Effector memory CD4-positive, alpha-beta T cell (primary cell): ENCODE results near the gene ZFYVE26.
"Not testable (repeated sequence)": the region's sequence is repeated elsewhere in the genome, so short reads cannot be mapped to it uniquely, and the experiment has no call there.

ENCODE experiments used
- DNase-seq, 3 donors: peaks; one replicate each; pipeline ENCODE4 v3.0.0-alpha.2; 2020
- H3K27ac ChIP-seq: 2 replicates; pipeline ENCODE4 v1.7.0; 2013; ENCODE audit warnings: mild to moderate bottlenecking, low read length, moderate library complexity; ENCODE audit not compliant: insufficient read depth, poor library complexity, severe bottlenecking
- H3K27me3 ChIP-seq: replicated peaks from 2 replicates; pipeline ENCODE4 v1.7.0; 2013; ENCODE audit warnings: mild to moderate bottlenecking, low read length; ENCODE audit not compliant: insufficient read depth, control insufficient read depth, poor library complexity, severe bottlenecking
- H3K36me3 ChIP-seq: 2 replicates; pipeline ENCODE4 v1.7.0; 2013; ENCODE audit warnings: mild to moderate bottlenecking, low read length, moderate library complexity; ENCODE audit not compliant: control insufficient read depth, insufficient read depth
- H3K4me1 ChIP-seq: 2 replicates; pipeline ENCODE4 v1.7.0; 2013; ENCODE audit warnings: low read length, mild to moderate bottlenecking; ENCODE audit not compliant: control insufficient read depth, insufficient read depth, poor library complexity, severe bottlenecking
- H3K4me3 ChIP-seq: 2 replicates; pipeline ENCODE4 v1.7.0; 2013; ENCODE audit warnings: low read length, low read depth, mild to moderate bottlenecking; ENCODE audit not compliant: insufficient read depth, poor library complexity, severe bottlenecking
- H3K9me3 ChIP-seq: 2 replicates; pipeline ENCODE4 v1.7.0; 2013; ENCODE audit warnings: mild to moderate bottlenecking, low read length, moderate library complexity; ENCODE audit not compliant: control insufficient read depth

ZFYVE26 gene

DNA sequence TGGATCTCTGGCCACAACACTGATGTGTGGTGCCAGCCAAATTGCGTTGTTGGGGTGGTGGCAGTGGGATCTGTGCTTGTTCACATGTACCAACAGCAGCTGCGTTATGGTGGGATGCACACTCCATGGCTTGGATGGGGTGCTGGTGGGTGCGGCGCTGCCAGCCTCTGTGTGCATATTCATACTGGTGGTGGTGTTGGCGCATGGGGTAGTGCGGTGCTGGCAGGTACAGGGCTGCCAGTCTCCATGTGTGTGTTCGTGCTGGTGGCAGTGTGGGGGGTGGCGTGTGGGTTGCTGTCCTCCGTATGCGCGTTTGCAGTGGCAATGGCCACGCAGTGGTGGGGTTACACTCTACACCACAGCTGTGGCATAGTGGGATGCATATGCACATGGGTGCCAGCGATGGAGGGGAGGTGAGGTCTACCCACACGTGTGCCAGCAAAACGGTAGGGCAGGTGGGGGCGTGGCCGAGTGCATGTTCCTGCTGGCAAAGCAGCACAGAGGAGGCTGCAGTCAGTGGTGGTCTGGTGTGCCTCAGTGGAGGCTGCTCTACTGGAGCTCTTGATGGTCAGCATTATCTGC is 29.7 kb upstream of the ZFYVE26 start:
- DNase-seq, result no peak
- H3K4me3 ChIP-seq, result no peak overlapping the region

DNA sequence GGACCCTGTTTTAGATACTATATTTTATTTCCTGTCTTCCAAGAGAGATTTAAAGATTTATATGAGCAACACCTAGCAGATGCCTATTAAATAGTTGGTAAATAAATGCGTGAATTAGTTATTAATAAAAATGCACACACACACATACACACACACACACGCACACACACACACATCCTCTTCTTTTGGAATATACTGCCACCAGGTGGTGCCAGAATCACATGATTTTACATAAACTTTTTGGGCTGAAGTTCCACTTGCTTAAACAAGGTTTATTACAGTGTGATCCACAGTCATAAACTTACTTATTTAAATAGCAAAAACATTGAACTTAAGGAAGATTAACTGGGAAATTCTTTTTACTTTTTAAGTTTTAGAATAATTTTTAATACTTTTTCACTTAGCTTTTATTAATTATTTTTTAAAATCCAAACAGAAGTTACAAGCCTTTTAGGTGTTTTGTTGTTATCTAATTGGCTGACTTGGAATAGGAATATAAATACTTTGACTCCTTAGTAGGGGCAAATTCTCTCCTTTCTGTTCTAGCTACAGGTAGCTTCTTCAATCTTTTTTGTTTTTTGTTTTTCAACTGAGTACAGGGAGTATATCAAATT is 20.7 kb upstream of the ZFYVE26 start:
- Histone ChIP-seq H3K4me1 (no peaks in the 10 kb centered on the region), H3K36me3 (peaks cover 4% of the 10 kb centered on the region), H3K4me3 (no peak overlapping the region), H3K27ac (no peak overlapping the region), H3K9me3 (no peaks in the 10 kb centered on the region), H3K27me3 (no peaks in the 10 kb centered on the region)
- DNase-seq, result peak in 2 of 3 donors; percentile 11 to 47

More for the DNA sequence above, 29.7 kb upstream of the ZFYVE26 start:
- no peak overlapping the region for H3K27ac ChIP-seq
- H3K9me3 ChIP-seq, result no peaks in the 10 kb centered on the region
- no peaks in the 10 kb centered on the region for H3K27me3 ChIP-seq
- no peaks in the 10 kb centered on the region for H3K36me3 ChIP-seq
- H3K4me1 ChIP-seq, result no peaks in the 10 kb centered on the region

DNA sequence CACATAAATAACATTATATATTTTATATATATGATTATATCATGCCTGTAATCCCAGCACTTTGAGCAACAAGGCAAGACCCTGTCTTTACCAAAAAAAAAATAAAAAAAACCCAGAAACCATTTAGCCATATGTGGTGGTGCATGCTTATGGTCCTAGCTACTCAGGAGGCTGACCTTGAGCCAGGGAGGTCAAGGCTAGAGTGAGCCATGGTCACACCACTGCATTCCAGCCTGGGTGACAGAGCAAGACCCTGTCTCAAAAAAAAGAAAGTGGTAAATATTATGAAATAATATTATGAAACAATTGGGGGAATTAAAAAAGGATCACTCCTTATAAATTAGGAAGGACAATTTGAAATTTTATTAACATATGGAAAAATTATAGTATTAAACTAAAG is 19.2 kb upstream of the ZFYVE26 start:
- no peak overlapping the region for H3K27ac ChIP-seq
- H3K4me1 ChIP-seq, result no peaks in the 10 kb centered on the region
- no peak overlapping the region for H3K4me3 ChIP-seq
- no peak for DNase-seq
- H3K36me3 ChIP-seq, result peaks cover 4% of the 10 kb centered on the region
- no peaks in the 10 kb centered on the region for H3K9me3 ChIP-seq
- no peaks in the 10 kb centered on the region for H3K27me3 ChIP-seq

DNA sequence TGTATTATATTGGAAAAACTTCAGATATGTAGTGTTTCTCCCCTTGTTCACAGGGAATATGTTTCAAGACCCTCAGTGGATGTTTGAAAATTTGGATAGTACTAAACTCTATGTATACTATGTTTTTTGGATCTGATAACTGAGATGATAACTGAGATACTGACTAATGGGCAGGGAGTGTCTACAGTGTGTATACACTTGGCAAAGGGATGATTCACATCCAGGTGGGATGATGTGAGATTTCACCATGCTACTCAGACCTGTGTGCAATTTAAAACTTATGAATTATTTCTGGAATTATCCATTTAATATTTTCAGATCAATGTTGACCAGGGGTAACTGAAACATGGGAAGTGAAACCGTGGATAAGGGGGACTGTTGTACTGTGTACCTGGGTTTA is 17.0 kb upstream of the ZFYVE26 start:
- DNase-seq, result no peak
- Histone ChIP-seq H3K9me3 (no peaks in the 10 kb centered on the region), H3K4me3 (no peak overlapping the region), H3K4me1 (no peaks in the 10 kb centered on the region), H3K27me3 (no peaks in the 10 kb centered on the region), H3K36me3 (peaks cover 4% of the 10 kb centered on the region), H3K27ac (no peak overlapping the region)

DNA sequence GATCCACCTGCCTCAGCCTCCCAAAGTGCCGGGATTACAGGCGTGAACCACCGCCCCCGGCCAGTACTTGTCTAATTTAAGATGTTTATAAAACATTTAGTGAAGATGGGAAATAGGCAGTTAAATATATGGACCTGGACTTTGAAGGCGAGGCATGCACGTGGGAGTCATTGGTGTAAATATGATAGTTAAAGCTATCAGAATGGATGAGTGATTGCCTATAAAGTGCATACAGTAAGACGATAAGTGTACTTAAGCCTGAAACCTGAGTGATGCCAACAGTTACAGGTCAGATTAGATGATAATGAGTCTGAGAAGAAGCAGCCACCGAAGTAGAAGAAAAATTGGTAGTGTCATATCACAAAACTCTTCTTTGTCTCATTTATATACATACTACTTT is 14.7 kb upstream of the ZFYVE26 start:
- DNase-seq, result no peak
- no peaks in the 10 kb centered on the region for H3K4me1 ChIP-seq
- no peaks in the 10 kb centered on the region for H3K9me3 ChIP-seq
- peaks cover 2% of the 10 kb centered on the region for H3K36me3 ChIP-seq
- H3K4me3 ChIP-seq, result no peak overlapping the region
- H3K27ac ChIP-seq, result no peak overlapping the region
- no peaks in the 10 kb centered on the region for H3K27me3 ChIP-seq

DNA sequence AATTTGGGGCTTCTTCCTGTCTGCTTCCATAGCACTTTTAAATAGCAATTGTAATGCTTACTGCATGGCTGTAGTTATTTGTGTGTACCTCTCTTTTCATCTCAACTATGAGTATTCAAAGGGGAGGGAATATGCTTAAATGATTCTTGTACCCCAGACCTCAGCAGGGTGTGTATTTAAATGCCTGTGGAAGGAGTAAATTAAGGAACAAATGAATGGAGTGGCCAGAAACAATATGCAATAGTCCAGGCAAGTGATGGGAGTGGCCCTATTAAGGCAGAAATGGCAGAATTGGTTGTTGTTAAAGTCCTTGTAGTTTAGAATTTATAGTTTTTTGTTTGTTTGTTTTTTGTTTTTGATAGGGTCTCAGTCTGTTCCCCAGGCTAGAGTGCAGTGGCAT is 4.7 kb upstream of the ZFYVE26 start:
- Histone ChIP-seq H3K4me1 (no peaks in the 10 kb centered on the region), H3K36me3 (no peaks in the 10 kb centered on the region), H3K4me3 (no peak overlapping the region), H3K27ac (no peak overlapping the region), H3K9me3 (no peaks in the 10 kb centered on the region), H3K27me3 (no peaks in the 10 kb centered on the region)
- DNase-seq, result no peak

DNA sequence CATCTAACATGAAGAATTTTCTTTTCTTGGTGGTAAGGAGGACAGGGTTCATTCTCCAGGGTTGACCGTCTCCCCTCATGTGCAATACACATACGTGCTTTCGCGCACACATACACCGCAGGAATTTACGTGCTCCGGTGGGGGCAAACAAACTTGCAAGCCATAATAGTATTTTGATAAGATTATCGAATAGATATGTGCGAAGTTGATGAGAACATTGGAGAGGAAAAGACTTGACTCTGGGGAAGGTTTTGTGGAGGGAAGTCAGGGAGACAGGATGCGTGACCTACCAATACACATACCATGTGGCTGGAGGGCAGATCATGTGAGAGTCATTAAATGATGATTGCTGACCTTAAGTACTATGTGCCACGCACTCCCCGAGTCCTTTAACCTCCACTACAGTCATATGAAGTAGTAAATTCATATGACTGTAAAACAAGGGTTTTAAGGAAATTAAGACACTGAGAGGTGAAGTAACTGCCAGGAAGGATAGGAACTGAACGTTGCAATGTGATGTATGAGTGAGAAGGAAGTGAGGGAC is 4.1 kb upstream of the ZFYVE26 start:
- peaks cover 6% of the 10 kb centered on the region for H3K4me1 ChIP-seq
- H3K9me3 ChIP-seq, result no peaks in the 10 kb centered on the region
- H3K27me3 ChIP-seq, result no peaks in the 10 kb centered on the region
- H3K27ac ChIP-seq, result peak overlapping the region; percentile 80
- no peak for DNase-seq
- peak overlapping the region; percentile 96 for H3K4me3 ChIP-seq
- no peaks in the 10 kb centered on the region for H3K36me3 ChIP-seq

DNA sequence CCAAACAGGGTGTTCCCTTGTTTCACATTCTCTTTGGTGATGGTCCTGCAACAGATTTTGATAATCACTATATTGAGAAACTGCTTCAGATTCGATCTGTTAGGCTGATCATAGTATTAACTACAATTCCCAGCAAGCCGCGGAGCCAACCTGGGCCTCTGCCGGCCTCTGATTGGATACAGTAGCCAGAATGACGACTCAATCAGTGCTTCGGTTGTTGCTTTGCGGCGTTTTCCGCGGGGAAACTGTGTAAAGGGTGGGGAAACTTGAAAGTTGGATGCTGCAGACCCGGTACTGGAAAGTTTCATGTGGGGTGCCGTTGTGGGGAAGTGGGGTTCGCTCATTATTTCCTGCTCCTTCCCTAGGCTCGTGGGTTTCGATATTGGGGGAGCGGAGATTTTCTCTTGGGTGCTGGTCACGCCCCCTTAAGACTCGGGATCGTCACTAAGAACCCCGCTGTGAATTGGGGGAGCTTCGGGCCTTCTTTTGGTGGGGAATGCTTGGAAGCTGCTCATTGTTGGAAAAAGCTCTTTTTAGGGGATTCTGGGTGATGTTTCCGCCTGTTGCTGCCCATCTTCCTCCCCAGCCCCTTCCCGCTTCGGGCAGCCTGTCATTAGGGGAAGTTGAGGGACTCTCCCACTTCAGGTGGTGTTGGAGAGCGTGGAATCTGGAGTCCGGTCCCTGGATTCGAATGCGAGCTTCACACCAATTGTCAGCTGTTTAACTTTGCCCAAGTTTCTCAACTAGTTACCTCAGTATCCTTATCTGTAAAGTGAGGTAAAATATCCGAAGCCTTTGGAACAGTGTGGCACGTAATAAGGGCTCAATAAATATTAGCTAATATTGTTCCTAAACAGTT is 3.4 kb upstream of the ZFYVE26 start, which contains the start of gene RAD51B:
RAD51B (plus strand) TSS at position 217 of the 859 bp plus-strand sequence.
- Histone ChIP-seq H3K27ac (peak within 1 kb of the TSS; percentile 80), H3K36me3 (no peaks in the 10 kb centered on the region), H3K27me3 (no peaks in the 10 kb centered on the region), H3K4me3 (peak within 1 kb of the TSS; percentile 96), H3K4me1 (peaks cover 10% of the 10 kb centered on the region), H3K9me3 (no peaks in the 10 kb centered on the region)
- peak; percentile 73 to 85 (median 79) for DNase-seq

DNA sequence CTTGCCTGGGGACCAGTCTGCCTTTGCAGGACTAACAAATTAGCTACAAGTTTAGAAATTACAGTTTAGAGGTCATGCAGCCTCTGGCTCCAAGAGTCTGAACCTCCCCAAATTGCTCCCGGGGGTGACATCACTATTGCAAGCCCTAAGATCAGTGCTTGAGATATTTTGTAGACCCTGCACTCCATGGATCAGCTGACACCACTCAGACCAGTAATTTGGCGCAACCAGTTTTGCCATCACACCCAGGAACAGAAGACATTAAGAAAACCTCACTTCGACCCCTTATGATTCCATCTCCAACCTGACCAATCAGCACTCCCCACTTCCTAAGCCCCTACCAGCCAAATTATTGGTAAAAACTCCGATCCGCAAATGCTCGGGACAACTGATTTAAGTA is 2.1 kb upstream of the ZFYVE26 start:
- H3K27me3 ChIP-seq, H3K4me3 ChIP-seq, H3K27ac ChIP-seq, H3K36me3 ChIP-seq, H3K4me1 ChIP-seq, H3K9me3 ChIP-seq, DNase-seq: not testable (repeated sequence)
